Right hindlimb (tissue), 1 donor: ENCODE data around the gene FMNL2.

Experiments used
- DNase-seq: peaks from one replicate; pipeline ENCODE4 v3.0.0-alpha.2; 2018

The FMNL2 gene

DNA sequence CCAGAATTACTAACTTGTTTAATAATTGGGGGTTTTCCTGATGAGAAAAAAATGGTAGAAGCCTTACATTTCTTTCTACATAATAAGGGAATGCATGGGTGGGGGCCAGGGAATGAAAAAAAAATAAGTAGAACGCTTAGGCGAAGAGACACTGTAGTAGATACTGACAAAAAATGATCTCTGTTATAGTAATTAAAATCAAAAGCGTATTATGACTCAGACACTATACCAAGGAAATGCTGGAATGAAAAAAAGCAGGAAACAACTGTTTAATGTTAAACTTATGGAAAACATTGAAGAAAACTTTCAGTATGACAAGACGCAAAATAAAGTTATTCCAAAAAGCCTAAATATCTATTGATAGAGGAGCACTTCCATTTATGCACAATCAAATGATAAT lies 339.4 kb downstream of the FMNL2 start:
- no peak for DNase-seq

DNA sequence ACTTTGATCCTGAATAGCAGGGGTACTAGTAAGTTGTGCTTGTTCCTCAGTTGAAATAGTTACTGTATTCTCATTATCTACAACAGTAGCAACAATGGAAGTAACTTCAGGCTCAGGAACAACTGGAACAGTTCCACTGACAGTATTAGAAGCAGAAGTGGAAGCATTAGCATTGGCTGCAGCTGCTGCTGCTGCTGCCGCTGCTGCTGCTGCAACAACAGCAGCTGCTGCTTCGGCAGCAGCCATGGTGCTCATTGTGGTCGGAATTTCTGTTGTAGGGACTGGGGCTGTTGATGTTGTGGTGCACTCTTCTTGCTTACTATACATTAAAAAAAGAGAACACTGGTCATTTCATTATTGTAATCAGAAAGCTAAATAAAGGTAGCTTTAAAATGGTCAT lies 341.5 kb downstream of the FMNL2 start:
- peak; percentile 27 for DNase-seq

DNA sequence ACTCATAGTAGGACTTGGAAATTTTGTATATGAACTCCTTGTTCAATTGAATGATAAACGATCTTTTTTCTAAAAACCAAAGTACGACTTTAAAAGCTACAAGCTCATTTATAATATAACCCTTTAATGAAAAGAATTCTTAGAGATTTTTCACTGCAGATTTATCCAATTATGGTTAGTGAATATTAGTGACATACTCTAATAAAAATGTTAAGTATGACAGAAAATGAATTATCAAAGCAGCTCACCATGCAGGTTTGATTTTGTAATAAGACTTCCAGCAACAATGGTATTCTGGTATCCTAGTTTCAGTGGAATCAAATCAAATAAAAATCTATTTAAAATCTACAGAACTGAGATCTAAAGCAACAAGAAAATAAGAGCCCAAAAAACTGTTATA lies 343.8 kb downstream of the FMNL2 start:
- DNase-seq: no peak

DNA sequence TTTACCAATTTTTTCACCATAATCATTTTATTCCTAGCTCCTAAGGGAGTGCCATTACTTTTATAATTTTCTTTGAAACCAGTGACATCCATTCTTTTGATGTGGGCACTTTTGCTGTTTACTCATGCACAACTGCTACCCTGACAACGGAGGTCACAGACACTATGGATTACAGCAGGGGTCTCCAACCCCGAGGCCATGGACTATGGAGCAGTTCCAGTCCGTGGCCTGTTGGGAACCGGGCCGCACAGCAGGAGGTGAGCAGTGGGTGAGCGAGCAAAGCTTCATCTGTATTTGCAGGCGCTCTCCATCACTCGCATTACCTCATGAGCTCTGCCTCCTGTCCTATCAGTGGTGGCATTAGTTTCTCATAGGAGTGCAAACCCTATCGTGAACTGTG lies 347.7 kb downstream of the FMNL2 start:
- no peak for DNase-seq

DNA sequence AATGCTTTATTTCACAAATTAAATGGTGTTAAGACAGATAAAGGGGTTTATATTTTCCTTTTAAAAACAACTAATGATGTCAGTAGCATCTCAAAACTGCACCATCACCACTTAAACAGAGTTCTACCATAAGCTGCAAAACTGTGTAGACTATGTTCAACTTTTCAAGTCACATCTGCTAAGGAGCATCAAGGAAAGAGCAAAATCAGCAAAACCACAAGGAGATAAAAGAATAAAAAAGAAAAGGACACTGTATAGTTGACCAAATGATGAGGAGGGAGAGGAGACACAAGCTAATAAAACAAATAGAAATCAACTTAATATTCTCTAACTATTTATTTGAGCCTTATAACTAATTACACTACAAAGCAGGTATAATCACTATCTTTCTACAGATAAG lies 348.4 kb downstream of the FMNL2 start:
- DNase-seq: no peak

DNA sequence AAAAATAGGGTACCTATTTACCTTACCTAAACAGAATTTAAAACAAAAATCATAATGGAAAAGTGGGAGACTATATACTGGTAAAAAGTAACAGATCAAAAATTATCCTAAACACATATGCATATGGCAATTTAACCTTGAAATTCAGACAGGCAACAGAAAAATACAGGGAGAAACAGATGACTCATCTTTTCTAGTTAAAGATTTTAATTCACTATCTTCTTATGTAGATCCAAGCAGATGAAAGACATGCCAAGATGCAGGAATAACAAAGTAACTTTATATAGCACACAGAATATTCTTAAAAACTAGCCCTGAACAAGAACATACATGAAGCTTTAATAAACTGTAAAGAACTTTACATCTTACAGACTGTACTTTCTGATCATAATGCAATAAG lies 351.3 kb downstream of the FMNL2 start:
- no peak for DNase-seq

DNA sequence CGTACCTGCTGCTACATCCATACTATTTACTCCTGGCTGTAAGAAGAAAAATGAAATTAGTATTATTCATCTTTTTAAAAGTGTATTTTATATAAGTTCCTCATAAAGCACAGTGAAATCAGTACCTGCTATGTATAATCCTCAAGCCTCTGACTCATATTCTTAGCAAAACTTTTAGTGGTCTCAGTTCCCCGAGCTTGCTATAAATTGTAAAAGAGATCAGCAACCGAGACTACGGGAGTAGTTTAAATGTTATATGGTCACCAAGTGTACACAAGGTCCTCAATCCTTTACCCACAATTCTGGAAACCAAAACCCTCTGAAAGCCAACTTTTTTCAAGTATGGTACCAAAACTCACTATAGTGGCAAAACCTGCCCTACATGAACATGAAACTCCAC lies 358.1 kb downstream of the FMNL2 start:
- no peak for DNase-seq

DNA sequence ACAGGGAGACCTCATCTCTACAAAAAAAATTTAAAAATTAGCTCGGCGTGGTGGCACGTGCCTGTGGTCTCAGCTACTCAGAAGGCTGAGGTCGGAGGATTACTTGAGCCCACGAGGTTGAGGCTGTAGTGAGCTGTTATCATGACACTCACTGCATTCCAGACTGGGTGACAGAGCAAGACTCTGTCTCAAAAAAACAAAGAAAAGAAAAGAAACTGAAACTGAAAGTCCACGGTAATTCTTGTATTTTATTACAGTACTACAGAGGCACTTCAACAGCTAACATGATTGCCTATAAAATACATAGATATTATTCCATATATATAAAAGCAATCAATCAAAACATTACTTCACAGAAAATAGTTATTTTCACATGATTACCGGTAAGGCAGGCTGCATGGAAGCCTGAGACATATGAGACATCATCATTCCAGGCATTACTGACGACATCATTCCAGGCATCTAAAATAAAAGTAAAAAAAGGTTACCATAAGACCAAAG lies 359.2 kb downstream of the FMNL2 start:
- DNase-seq: no peak

DNA sequence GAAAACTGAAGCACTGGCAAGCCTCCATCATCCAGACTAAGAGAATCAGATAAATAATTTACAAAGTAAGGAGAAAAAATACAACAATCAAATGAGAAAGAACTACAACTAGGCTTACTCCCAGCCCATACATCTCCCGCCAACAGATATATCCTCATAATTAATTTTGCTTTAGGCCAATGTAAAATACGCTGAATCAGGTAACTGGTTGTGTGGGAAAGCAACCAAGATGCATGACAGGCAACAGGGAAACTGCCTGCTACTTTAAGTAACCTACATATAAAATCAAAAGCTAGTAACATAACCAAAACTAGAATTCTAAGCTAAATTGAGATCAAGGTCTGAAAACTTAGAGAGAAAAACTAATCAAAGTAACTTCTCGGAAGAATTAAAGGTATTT lies 360.8 kb downstream of the FMNL2 start:
- no peak for DNase-seq

DNA sequence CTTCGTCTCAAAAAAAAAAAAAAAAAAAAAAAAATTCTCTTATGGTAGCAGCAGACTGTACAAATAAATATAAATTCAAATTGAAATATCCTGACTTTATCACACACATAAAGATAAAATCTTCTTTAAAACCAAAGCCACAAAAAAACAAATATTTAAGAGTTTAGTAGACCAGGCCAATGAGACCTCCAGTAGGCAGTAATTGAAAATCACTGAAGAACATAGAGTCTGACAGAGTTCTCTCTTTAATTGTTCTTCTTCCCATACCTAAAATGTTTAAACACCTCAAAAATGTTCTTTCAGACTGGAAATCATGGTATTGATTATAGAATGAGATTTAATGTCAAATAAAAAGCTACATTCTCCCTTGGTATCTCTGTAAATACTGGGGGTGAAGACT lies 361.5 kb downstream of the FMNL2 start:
- DNase-seq: no peak
